SIG-M5 treated with dmso at 0.1 percent for 504 hours (cell line): ENCODE measurements around the gene SLC44A3.

Experiments used
- DNase-seq: peaks from one replicate; lab custom pipeline; 2025; ENCODE audit not compliant: unreplicated experiment; lab: John Stamatoyannopoulos, UW

SLC44A3 gene

GRCh38 chr1:94905207-94905606 lies 85.0 kb downstream of the SLC44A3 start:
- no peak for DNase-seq

GRCh38 chr1:94906382-94906781 lies 86.2 kb downstream of the SLC44A3 start:
- DNase-seq, result no peak

- DNase-seq, result no peak
Observed at GRCh38 chr1:94907136-94907535, 87.0 kb downstream of the SLC44A3 start.

GRCh38 chr1:94908190-94908589 lies 88.0 kb downstream of the SLC44A3 start:
- DNase-seq, result no peak

GRCh38 chr1:94908965-94909364 lies 88.8 kb downstream of the SLC44A3 start:
- no peak for DNase-seq

GRCh38 chr1:94909486-94909885 lies 89.3 kb downstream of the SLC44A3 start:
- no peak for DNase-seq

- DNase-seq, result no peak
Observed at GRCh38 chr1:94912263-94913184, 92.4 kb downstream of the SLC44A3 start.

GRCh38 chr1:94917251-94917650 lies 97.1 kb downstream of the SLC44A3 start:
- DNase-seq, result no peak

GRCh38 chr1:94919241-94920030 lies 99.3 kb downstream of the SLC44A3 start:
- DNase-seq, result no peak

- no peak for DNase-seq
Observed at GRCh38 chr1:94920061-94920460, 99.9 kb downstream of the SLC44A3 start.

GRCh38 chr1:94921977-94922376 lies 101.8 kb downstream of the SLC44A3 start:
- DNase-seq, result no peak

GRCh38 chr1:94922761-94923331 lies 102.7 kb downstream of the SLC44A3 start:
- no peak for DNase-seq

- DNase-seq, result no peak
Observed at GRCh38 chr1:94925004-94925403, 104.8 kb downstream of the SLC44A3 start.

- DNase-seq, result no peak
Observed at GRCh38 chr1:94925561-94926125, 105.5 kb downstream of the SLC44A3 start.

GRCh38 chr1:94926126-94926914 lies 106.2 kb downstream of the SLC44A3 start:
- DNase-seq, result no peak

GRCh38 chr1:94926915-94927404 lies 106.8 kb downstream of the SLC44A3 start, which contains the start of gene CNN3:
Gene CNN3, minus strand, starts transcription at chr1:94927110. Its CDS starts 216 bp downstream, at chr1:94926894.
- DNase-seq, result no peak

GRCh38 chr1:94927405-94928175 lies 107.4 kb downstream of the SLC44A3 start:
- DNase-seq, result no peak

GRCh38 chr1:94928293-94928939 lies 108.3 kb downstream of the SLC44A3 start:
- no peak for DNase-seq
